ENCODE results near the gene ICOS. TPM values are rescaled to one million over a fixed set of nuclear protein-coding genes. Genes with fewer than 3 reads are reported as not detected.
"Not testable (repeated sequence)": the region's sequence is repeated elsewhere in the genome, so short reads cannot be mapped to it uniquely, and the experiment has no call there.

ICOS gene
- total RNA-seq, 2 experiments from 2014 or later = 197 to 211 TPM

GRCh38 chr2:203982276-203982675 is 45.7 kb downstream of the ICOS start:
- intact Hi-C loops (cut with micrococcal nuclease) = no loop called here
- H3K27ac Mint-ChIP-seq = no peak overlapping the region
- peaks cover 22% of the 10 kb centered on the region for H3K4me1 Mint-ChIP-seq (ENCODE audit: low read depth)
- H3K4me3 Mint-ChIP-seq = no peak overlapping the region
- peaks cover 14% of the 10 kb centered on the region for H3K9me3 Mint-ChIP-seq
- H3K36me3 Mint-ChIP-seq (ENCODE audit: low read depth) = no peaks in the 10 kb centered on the region
- no peaks in the 10 kb centered on the region for H3K27me3 Mint-ChIP-seq (ENCODE audit: low read depth)
- DNase-seq = no peak
- CTCF ChIA-PET = interaction anchor here (0.7 to 1.1 kb wide), 2 partner anchors 13 to 84 kb away, joined by 3 to 4 read pairs; no protein-coding TSS in a partner anchor

- intact Hi-C loops (cut with micrococcal nuclease) = no loop called here
- Mint-ChIP-seq H3K27me3 (ENCODE audit: low read depth) (no peaks in the 10 kb centered on the region), H3K36me3 (ENCODE audit: low read depth) (no peaks in the 10 kb centered on the region), H3K9me3 (peaks cover 14% of the 10 kb centered on the region), H3K4me1 (ENCODE audit: low read depth) (peaks cover 27% of the 10 kb centered on the region), H3K27ac (no peak overlapping the region), H3K4me3 (no peak overlapping the region)
- DNase-seq = no peak
- CTCF ChIA-PET = interaction anchor here (1.1 kb wide), 2 partner anchors 14 to 33 kb away, joined by 3 to 4 read pairs; no protein-coding TSS in a partner anchor
Observed at GRCh38 chr2:203983064-203983715, 46.6 kb downstream of the ICOS start.

GRCh38 chr2:203985978-203986377 is 49.4 kb downstream of the ICOS start:
- H3K27me3 Mint-ChIP-seq (ENCODE audit: low read depth); intact Hi-C loops (cut with micrococcal nuclease); H3K27ac Mint-ChIP-seq: not testable (repeated sequence)

GRCh38 chr2:203987959-203988358 is 51.4 kb downstream of the ICOS start:
- H3K27me3 Mint-ChIP-seq (ENCODE audit: low read depth) = no peaks in the 10 kb centered on the region
- H3K4me1 Mint-ChIP-seq (ENCODE audit: low read depth) = peaks cover 14% of the 10 kb centered on the region
- H3K36me3 Mint-ChIP-seq (ENCODE audit: low read depth) = no peaks in the 10 kb centered on the region
- no peaks in the 10 kb centered on the region for H3K9me3 Mint-ChIP-seq
- H3K4me3 Mint-ChIP-seq = no peak overlapping the region
- no peak for DNase-seq
- peak overlapping the region; percentile 83 for H3K27ac Mint-ChIP-seq
- CTCF ChIA-PET = interaction anchor here (0.7 to 3.7 kb wide), 8 partner anchors 11 to 118 kb away, joined by 3 to 15 read pairs (median 4); no protein-coding TSS in a partner anchor
- intact Hi-C loops (cut with micrococcal nuclease) = loop anchor here (1.0 to 2.0 kb wide), 8 partner anchors 9 to 53 kb away; no protein-coding TSS in a partner anchor

More at GRCh38 chr2:203985978-203986377, 49.4 kb downstream of the ICOS start:
- peaks cover 14% of the 10 kb centered on the region for H3K9me3 Mint-ChIP-seq
- not testable (repeated sequence) for H3K4me3 Mint-ChIP-seq; H3K36me3 Mint-ChIP-seq (ENCODE audit: low read depth); DNase-seq
- peaks cover 27% of the 10 kb centered on the region for H3K4me1 Mint-ChIP-seq (ENCODE audit: low read depth)
- CTCF ChIA-PET = interaction anchor here (0.9 to 1.8 kb wide), 5 partner anchors 13 to 65 kb away, joined by 3 to 7 read pairs (median 3); no protein-coding TSS in a partner anchor

- Mint-ChIP-seq H3K27me3 (ENCODE audit: low read depth) (no peaks in the 10 kb centered on the region), H3K4me3 (peak overlapping the region; percentile 28), H3K36me3 (ENCODE audit: low read depth) (no peaks in the 10 kb centered on the region), H3K9me3 (no peaks in the 10 kb centered on the region), H3K4me1 (ENCODE audit: low read depth) (peaks cover 14% of the 10 kb centered on the region), H3K27ac (peak overlapping the region; percentile 80)
- DNase-seq = peak; percentile 35
- intact Hi-C loops (cut with micrococcal nuclease) = loop anchor here (1.0 to 2.0 kb wide), 8 partner anchors 9 to 54 kb away; no protein-coding TSS in a partner anchor
- CTCF ChIA-PET = interaction anchor here (0.7 to 3.7 kb wide), 7 partner anchors 11 to 117 kb away, joined by 3 to 15 read pairs (median 3); no protein-coding TSS in a partner anchor
Observed at GRCh38 chr2:203988500-203989260, 52.1 kb downstream of the ICOS start.

GRCh38 chr2:203989521-203989920 is 53.0 kb downstream of the ICOS start:
- Mint-ChIP-seq H3K36me3 (ENCODE audit: low read depth) (no peaks in the 10 kb centered on the region), H3K4me1 (ENCODE audit: low read depth) (peaks cover 14% of the 10 kb centered on the region), H3K27me3 (ENCODE audit: low read depth) (no peaks in the 10 kb centered on the region), H3K4me3 (no peak overlapping the region), H3K9me3 (no peaks in the 10 kb centered on the region), H3K27ac (peak overlapping the region; percentile 80)
- DNase-seq = no peak
- intact Hi-C loops (cut with micrococcal nuclease) = loop anchor here (2.0 kb wide), 1 partner anchor 55 kb away; no protein-coding TSS in a partner anchor
- CTCF ChIA-PET = interaction anchor here (3.7 kb wide), 1 partner anchor 10 kb away, joined by 15 read pairs; no protein-coding TSS in a partner anchor

GRCh38 chr2:203992509-203992908 is 55.9 kb downstream of the ICOS start:
- Mint-ChIP-seq H3K4me1 (ENCODE audit: low read depth) (peaks cover 16% of the 10 kb centered on the region), H3K27me3 (ENCODE audit: low read depth) (no peaks in the 10 kb centered on the region), H3K4me3 (no peak overlapping the region), H3K27ac (no peak overlapping the region), H3K9me3 (no peaks in the 10 kb centered on the region), H3K36me3 (ENCODE audit: low read depth) (peaks cover 2% of the 10 kb centered on the region)
- DNase-seq = peak; percentile 27
- intact Hi-C loops (cut with micrococcal nuclease) = loop anchor here (1.0 kb wide), 2 partner anchors 19 to 102 kb away; no protein-coding TSS in a partner anchor
- CTCF ChIA-PET = interaction anchor here (1.2 to 1.6 kb wide), 2 partner anchors 14 to 16 kb away, joined by 3 to 5 read pairs; no protein-coding TSS in a partner anchor

GRCh38 chr2:203993011-203993410 is 56.4 kb downstream of the ICOS start:
- no peak for DNase-seq
- H3K4me1 Mint-ChIP-seq (ENCODE audit: low read depth) = peaks cover 19% of the 10 kb centered on the region
- intact Hi-C loops (cut with micrococcal nuclease) = no loop called here
- H3K4me3 Mint-ChIP-seq = no peak overlapping the region
- peaks cover 2% of the 10 kb centered on the region for H3K36me3 Mint-ChIP-seq (ENCODE audit: low read depth)
- no peaks in the 10 kb centered on the region for H3K9me3 Mint-ChIP-seq
- no peak overlapping the region for H3K27ac Mint-ChIP-seq
- H3K27me3 Mint-ChIP-seq (ENCODE audit: low read depth) = no peaks in the 10 kb centered on the region
- CTCF ChIA-PET = interaction anchor here (0.9 to 1.6 kb wide), 5 partner anchors 13 to 117 kb away, joined by 3 to 8 read pairs (median 4); no protein-coding TSS in a partner anchor

- H3K27ac Mint-ChIP-seq = no peak overlapping the region
- CTCF ChIA-PET = interaction anchor here (0.9 to 1.6 kb wide), 6 partner anchors 13 to 117 kb away, joined by 3 to 8 read pairs (median 4); no protein-coding TSS in a partner anchor
- no peaks in the 10 kb centered on the region for H3K27me3 Mint-ChIP-seq (ENCODE audit: low read depth)
- no peaks in the 10 kb centered on the region for H3K9me3 Mint-ChIP-seq
- no peak overlapping the region for H3K4me3 Mint-ChIP-seq
- no peak for DNase-seq
- intact Hi-C loops (cut with micrococcal nuclease) = no loop called here
- peaks cover 24% of the 10 kb centered on the region for H3K4me1 Mint-ChIP-seq (ENCODE audit: low read depth)
- H3K36me3 Mint-ChIP-seq (ENCODE audit: low read depth) = peaks cover 2% of the 10 kb centered on the region
Observed at GRCh38 chr2:203993560-203993959, 57.0 kb downstream of the ICOS start.

- Mint-ChIP-seq H3K27ac (no peak overlapping the region), H3K36me3 (ENCODE audit: low read depth) (peaks cover 2% of the 10 kb centered on the region), H3K4me3 (no peak overlapping the region), H3K27me3 (ENCODE audit: low read depth) (no peaks in the 10 kb centered on the region), H3K9me3 (no peaks in the 10 kb centered on the region), H3K4me1 (ENCODE audit: low read depth) (peaks cover 36% of the 10 kb centered on the region)
- CTCF ChIA-PET = interaction anchor here (1.4 kb wide), 1 partner anchor 60 kb away, joined by 3 read pairs; no protein-coding TSS in a partner anchor
- intact Hi-C loops (cut with micrococcal nuclease) = loop anchor here (5.0 kb wide), 2 partner anchors 262 to 1083 kb away; no protein-coding TSS in a partner anchor
- peak; percentile 31 for DNase-seq
Observed at GRCh38 chr2:203994735-203995134, 58.2 kb downstream of the ICOS start.

GRCh38 chr2:203996692-203997091 is 60.1 kb downstream of the ICOS start:
- CTCF ChIA-PET = interaction anchor here (1.2 to 1.6 kb wide), 2 partner anchors 10 to 54 kb away, joined by 4 to 6 read pairs; no protein-coding TSS in a partner anchor
- intact Hi-C loops (cut with micrococcal nuclease) = loop anchor here (1.0 to 5.0 kb wide), 7 partner anchors 8 to 1081 kb away; no protein-coding TSS in a partner anchor
- no peaks in the 10 kb centered on the region for H3K27me3 Mint-ChIP-seq (ENCODE audit: low read depth)
- H3K9me3 Mint-ChIP-seq = no peaks in the 10 kb centered on the region
- no peak overlapping the region for H3K4me3 Mint-ChIP-seq
- peaks cover 2% of the 10 kb centered on the region for H3K36me3 Mint-ChIP-seq (ENCODE audit: low read depth)
- H3K27ac Mint-ChIP-seq = peak overlapping the region; percentile 77
- peaks cover 53% of the 10 kb centered on the region for H3K4me1 Mint-ChIP-seq (ENCODE audit: low read depth)
- DNase-seq = no peak
